Fibroblast of villous mesenchyme (primary cell): ENCODE data around the gene PIP4K2A. TPM values are rescaled to one million over a fixed set of nuclear protein-coding genes. Genes with fewer than 3 reads are reported as not detected.

Experiments
- DNase-seq: peaks from one replicate; pipeline ENCODE4 v3.0.0-alpha.2; 2010; ENCODE audit warnings: low read depth
- H3K4me3 ChIP-seq: 2 replicates; pipeline ENCODE4 v1.5.1; 2011; ENCODE audit warnings: low read depth, mild to moderate bottlenecking, low read length
- CTCF ChIP-seq: IDR thresholded peaks from 2 replicates; pipeline ENCODE4 v1.5.1; 2012; ENCODE audit warnings: low read depth, mild to moderate bottlenecking, low read length; ENCODE audit not compliant: insufficient read depth
- total RNA-seq: library from RNA; depleted of rRNA; stranded (reverse); fragments of >200 nt; gene quantifications from 2 replicates; pipeline ENCODE4 v1.2.3, GENCODE V29; 2012

PIP4K2A gene
- total RNA-seq, 1 donor, result 35.8 TPM

GRCh38 chr10:22733992-22734391 lies 19.6 kb upstream of the PIP4K2A start:
- no peak overlapping the region for H3K4me3 ChIP-seq
- TF ChIP-seq CTCF, result no peak
- no peak for DNase-seq

- no peak for DNase-seq
- H3K4me3 ChIP-seq, result no peak overlapping the region
- TF ChIP-seq CTCF, result no peak
These were observed 13.3 kb upstream of the PIP4K2A start for GRCh38 chr10:22727663-22728062.

- no peak for TF ChIP-seq CTCF
These were observed 12.7 kb upstream of the PIP4K2A start for GRCh38 chr10:22727112-22727511.

GRCh38 chr10:22724773-22725172 lies 10.4 kb upstream of the PIP4K2A start:
- H3K4me3 ChIP-seq, result no peak overlapping the region
- DNase-seq, result no peak
- TF ChIP-seq CTCF, result no peak

More at GRCh38 chr10:22727112-22727511, 12.7 kb upstream of the PIP4K2A start:
- no peak for DNase-seq
- no peak overlapping the region for H3K4me3 ChIP-seq

- H3K4me3 ChIP-seq, result no peak overlapping the region
- DNase-seq, result no peak
- no peak for TF ChIP-seq CTCF
These were observed 9.4 kb upstream of the PIP4K2A start for GRCh38 chr10:22723783-22724182.

GRCh38 chr10:22723343-22723779 lies 9.0 kb upstream of the PIP4K2A start:
- no peak for DNase-seq
- TF ChIP-seq CTCF, result no peak
- H3K4me3 ChIP-seq, result no peak overlapping the region

- TF ChIP-seq CTCF, result no peak
- H3K4me3 ChIP-seq, result no peak overlapping the region
- DNase-seq, result no peak
These were observed 8.3 kb upstream of the PIP4K2A start for GRCh38 chr10:22722626-22723169.
